T1000 (cell line): ENCODE results near the gene FCMR.
"Not testable (repeated sequence)": the region's sequence is repeated elsewhere in the genome, so short reads cannot be mapped to it uniquely, and the experiment has no call there.

ENCODE experiments used
- DNase-seq: peaks from one replicate; lab custom pipeline; 2025; ENCODE audit warnings: mixed read lengths; lab: John Stamatoyannopoulos, UW

FCMR gene

GRCh38 chr1:206872139-206872538 is 49.6 kb downstream of the FCMR start:
- DNase-seq: no peak

DNA sequence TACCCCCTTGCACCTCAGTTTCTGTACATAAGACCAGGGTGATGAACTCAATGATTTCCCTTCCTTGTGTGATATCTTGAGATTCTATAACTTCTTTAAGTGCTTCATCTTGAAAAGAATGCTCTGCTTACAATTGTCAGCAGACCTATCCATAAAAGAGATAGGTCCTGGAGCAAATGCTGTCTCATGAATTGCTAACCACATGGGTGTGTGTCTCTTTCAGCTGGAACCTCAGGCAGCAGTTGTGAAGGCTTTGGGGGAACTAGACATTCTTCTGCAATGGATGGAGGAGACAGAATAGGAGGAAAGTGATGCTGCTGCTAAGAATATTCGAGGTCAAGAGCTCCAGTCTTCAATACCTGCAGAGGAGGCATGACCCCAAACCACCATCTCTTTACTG is 53.5 kb downstream of the FCMR start:
- DNase-seq: no peak

DNA sequence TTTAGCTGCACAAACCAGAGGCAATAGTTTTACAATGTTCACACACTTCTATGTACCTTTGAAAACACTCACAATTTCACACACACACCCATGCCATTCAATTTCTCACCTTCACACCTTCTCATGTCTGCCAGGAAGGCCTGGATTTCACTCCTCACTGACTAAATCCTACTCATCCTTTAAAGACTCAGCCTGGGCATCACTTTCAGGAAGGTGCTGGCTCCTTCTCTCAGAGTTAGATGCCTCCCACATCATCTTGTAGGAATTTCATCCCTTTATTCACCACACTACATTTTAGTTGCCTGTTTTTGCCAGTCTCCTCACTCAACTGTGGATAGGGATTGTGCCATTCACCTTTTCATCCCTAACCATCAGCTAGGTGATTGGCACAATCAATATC is 54.0 kb downstream of the FCMR start:
- no peak for DNase-seq

DNA sequence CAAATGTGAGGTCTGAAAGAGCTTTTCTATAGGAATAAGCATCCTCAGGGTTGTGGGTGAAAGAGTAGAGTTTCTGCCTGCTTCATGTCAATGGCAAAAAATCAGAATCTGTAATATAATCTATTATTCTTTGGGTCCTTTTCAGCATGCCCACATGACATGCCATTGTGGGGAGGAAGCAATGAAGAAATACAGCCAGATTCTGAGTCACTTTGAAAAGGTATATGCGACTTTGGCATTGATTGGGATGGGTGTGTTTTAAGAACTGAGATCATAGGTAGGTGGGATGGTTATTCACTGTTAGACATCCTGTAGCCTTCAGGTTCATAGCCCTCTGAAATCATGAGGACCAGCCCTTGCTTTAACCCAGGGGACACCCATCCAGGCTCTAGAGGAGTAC is 54.5 kb downstream of the FCMR start:
- no peak for DNase-seq

DNA sequence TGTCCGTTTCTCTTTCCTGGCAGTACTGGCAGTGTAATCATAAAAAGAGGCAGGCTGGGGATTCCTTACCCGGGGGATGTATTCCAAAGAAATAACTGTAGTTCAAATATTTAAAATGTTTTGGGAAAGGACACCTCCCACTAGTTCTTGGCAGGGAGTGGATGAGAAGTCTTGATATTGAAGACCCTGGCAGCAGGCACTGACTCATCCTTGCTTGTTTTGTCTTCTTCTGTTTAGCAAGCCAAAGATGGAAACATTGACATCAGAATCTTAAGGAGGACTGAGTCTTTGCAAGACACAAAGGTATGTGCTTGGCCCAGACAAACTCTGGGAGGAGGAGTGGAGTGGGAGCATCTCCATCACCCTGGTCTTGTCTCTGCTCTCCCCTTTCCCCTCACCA is 55.7 kb downstream of the FCMR start:
- DNase-seq: no peak

DNA sequence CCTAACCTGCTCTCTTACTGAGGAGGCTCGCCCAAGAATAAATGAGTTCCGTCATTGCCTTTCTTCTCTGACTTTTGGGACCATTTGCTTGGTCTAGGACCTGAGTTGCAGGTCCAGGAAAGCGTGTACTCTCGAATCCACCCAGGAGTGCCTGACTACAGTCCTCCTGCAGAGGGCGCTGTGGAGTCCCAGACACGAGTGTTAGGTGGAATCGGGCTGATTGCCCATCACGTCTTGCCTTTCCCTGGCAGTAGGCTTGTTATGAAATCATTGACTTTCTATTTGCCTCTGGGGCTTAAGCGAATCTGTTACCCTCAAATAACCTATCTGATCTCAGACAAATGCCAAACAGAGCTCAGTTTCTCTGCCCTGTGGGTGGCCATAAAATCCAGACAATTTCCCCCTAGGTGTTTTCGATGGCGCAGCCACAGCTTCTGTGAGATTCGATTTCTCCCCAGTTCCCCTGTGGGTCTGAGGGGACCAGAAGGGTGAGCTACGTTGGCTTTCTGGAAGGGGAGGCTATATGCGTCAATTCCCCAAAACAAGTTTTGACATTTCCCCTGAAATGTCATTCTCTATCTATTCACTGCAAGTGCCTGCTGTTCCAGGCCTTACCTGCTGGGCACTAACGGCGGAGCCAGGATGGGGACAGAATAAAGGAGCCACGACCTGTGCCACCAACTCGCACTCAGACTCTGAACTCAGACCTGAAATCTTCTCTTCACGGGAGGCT is 56.6 kb downstream of the FCMR start, which contains the start of gene IL20:
IL20 (plus strand) TSS at position 685 of the 733 bp plus-strand sequence. CDS start 230 bp downstream, outside the sequence.
- DNase-seq: no peak

GRCh38 chr1:206863266-206863665 is 58.5 kb downstream of the FCMR start:
- DNase-seq: no peak

DNA sequence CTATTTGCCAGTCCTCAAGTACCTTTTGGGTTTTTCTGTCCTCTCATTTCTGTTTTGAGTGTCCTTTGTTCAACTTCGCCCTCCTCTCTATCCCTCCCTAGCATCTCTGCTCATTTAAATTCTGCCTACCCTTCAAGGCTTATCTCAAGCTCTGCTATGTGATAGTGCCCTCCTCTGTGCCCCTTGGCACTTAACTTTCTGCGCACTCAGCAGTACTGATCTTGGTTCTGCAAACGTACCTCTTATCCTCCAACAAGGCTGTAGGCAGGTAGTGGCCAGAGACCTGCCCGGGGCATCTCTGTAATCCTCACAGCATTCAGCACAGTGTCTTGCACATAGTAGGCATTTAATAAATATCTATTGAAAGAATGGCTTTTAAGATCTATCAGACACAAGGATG is 61.6 kb downstream of the FCMR start:
- no peak for DNase-seq

DNA sequence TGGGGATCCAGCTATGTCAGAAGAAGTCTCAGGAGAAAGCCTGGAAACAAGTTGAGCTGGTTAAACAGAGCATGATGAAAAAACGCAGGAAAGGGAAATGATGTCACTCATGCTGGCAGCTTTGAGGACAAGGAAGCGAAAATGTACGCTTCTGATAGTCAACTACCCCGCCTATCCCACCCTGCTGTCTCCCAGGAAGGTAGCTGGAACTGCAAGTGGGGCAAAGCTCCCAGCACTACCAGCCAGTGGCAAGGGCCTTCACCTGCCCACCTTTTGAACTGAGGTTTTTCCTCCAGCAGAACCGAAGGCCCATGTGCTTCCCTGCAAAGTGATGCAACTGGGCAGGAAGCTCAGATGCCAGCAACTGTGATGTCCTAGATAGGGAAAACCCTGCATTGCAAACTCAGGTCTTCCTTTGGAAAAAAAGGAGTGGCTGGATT is 62.6 kb downstream of the FCMR start:
- DNase-seq: no peak

- DNase-seq: no peak
Observed at GRCh38 chr1:206856674-206857464, 64.9 kb downstream of the FCMR start.

GRCh38 chr1:206855859-206856258 is 65.9 kb downstream of the FCMR start:
- no peak for DNase-seq

- DNase-seq: no peak
Observed at GRCh38 chr1:206854401-206855129, 67.2 kb downstream of the FCMR start.

- DNase-seq: not testable (repeated sequence)
Observed at GRCh38 chr1:206853696-206854095, 68.0 kb downstream of the FCMR start.
